HG03558 (cell line): ENCODE results near the gene MIS18A.
"Not testable (repeated sequence)": the region's sequence is repeated elsewhere in the genome, so short reads cannot be mapped to it uniquely, and the experiment has no call there.

ENCODE experiments used
- ATAC-seq: cut with Tn5 transposase; IDR thresholded peaks from one replicate; pipeline ENCODE4 v1.9.1; 2021; ENCODE audit warnings: moderate number of reproducible peaks; ENCODE audit not compliant: unreplicated experiment; ENCODE audit errors: extremely low read depth

MIS18A gene

GRCh38 chr21:32306021-32306780 lies 27.4 kb upstream of the MIS18A start:
- ATAC-seq: no peak

DNA sequence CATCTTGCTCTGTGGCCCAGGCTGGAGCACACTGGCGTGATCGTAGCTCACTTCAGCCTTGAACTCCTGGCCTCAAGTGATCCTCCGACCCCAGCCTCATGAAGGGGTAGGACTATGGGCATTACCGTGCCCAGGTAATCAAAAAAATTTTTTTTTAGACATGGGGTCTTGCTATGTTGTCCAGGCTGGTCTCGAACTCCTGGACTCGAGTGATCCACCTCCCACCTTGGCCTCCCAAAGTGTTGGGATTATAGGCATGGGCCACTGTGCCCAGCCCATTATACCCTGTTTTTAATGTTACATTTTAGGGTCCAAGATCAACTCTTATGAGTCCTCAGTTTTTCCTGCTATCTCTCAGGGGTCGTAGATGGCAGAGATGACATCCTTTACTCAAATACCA lies 26.1 kb upstream of the MIS18A start:
- ATAC-seq: no peak

DNA sequence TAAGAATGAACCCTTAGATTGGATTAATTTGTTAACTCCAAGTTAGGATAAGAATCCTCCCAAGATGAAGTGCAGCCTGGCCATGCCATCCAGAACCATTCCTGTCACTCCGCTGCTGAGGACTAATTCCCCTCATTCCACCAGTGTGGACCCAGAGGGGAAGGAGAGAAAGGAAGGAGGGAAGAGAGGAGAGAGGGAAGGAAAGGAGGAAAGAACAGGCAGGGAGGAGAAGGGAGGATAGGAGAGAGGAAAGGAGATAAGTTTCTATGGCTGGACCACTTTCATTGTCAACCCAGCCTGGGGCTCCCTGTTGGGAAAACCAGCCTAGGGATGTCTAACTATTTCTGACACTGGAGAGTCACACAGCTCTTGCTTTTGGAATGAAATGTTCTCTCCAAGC lies 24.5 kb upstream of the MIS18A start:
- ATAC-seq: no peak

DNA sequence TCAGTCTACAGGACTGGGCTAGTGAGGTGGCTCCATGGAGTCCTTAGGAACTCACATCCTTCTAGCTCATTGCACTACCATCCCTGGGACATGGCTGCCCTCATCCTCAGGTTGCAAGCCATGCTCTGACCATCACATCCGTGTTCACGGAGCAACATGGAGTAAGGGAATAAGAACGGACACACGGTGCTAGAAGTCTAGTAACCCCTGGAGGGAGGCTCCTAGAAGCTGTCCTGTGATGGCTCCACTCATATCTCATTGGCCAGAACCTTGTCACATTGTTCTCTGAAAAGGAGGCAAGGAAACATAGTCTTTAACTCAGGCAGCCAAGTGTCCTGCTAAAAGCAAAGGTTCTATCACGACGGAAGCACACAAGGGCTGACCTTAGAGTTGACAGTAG lies 23.7 kb upstream of the MIS18A start:
- no peak for ATAC-seq

GRCh38 chr21:32301596-32301995 lies 22.7 kb upstream of the MIS18A start:
- ATAC-seq: no peak

DNA sequence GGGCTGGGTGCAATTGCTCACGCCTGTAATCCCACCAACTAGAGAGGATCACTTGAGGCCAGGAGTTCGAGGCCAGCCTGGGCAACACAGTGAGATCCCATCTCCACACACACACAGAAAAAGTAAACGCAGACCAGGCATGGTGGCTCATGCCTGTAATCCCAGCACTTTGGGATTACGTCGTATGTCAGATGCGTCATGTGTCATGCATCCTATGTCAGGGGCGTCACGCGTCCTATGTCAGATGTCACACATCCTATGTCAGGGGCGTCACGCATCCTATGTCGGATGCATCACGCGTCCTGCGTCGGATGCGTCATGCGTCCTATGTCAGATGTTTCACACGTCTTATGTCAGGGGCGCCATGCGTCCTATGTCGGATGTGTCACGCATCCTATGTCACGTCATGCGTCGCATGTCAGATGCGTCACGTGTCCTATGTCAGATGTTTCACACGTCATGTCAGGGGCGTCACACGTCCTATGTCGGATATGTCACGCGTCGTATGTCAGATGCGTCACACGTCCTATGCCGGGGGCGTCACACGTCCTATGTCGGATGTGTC lies 21.4 kb upstream of the MIS18A start:
- ATAC-seq: no peak

DNA sequence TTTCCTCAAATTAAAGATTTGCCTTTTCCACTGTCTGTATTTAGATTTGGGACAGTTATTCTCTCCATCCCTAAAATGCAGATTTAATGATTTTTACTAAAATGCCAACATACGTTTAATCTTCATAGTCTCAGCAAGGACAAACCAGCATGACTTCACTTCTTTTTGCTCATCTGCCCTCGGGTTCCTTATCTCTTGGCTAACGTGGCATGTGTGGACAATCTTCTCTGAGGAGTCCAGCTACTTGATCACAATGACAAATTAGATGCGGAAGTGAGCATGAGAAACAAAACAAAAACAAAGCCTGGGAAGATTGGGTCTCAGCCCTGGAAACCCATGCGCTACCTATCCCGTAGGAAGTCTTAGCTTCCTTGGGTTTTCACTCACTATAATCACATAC lies 20.8 kb upstream of the MIS18A start:
- ATAC-seq: no peak

- ATAC-seq: no peak
These were observed 19.8 kb upstream of the MIS18A start, which contains the start of gene MRAP for GRCh38 chr21:32298658-32299081. MRAP (plus strand) TSS chr21:32298855; CDS start chr21:32298972, 117 bp downstream.

DNA sequence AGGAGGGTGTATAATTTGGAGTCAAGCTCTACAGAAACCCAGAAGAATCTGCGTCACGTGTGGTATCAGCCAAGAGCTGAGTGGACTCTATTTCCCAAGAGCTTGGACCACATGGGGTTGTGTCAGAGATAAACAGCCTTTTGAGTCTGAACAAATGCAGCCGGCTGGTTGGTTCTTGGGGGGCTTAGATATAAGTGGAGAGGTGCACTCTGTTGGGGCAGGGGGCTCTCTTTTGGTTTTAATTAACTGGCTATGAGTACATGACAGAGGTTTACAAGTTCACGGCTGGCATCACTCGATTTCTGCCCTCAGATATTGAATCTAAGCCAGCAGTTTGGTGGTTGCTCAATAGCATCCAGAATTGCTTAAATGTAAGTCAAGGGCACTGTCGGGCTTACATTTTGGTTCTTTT lies 19.3 kb upstream of the MIS18A start:
- no peak for ATAC-seq

DNA sequence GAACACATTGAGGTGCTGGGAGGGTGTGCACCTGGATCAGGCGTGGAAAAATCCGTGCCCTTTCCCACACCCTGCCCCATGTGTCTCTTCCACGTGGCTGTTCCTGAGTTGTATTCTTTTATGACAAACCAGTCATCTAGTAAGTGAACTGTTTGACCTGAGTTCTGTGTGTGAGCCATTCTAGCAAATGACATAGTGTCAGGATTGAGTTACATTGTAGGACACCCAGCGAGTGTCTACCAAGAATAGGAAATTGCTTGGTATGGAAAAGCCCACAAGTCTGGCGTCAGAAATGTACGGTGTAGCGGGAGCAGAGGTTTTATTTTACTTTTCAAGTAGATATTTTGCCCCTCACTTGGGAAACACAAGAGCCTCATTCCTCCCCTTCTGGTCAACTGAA lies 18.6 kb upstream of the MIS18A start:
- ATAC-seq: no peak

DNA sequence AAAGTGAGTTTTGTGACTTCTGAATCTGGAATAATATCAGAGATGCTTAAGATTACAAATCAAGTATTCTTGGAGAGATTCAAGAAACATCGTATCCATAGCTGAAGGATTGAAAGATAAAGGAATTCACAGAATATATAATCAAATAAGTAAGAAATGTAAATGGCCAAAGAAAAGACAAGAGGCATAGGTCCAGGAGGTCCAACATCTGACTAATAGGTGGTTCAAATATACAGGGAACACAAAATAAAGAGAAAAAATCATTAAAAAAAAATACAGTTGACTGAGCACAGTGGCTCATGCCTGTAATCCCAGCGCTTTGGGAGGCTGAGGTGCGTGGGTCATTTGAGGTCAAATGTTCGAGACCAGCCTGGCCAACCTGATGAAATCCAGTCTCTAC lies 6.6 kb upstream of the MIS18A start:
- no peak for ATAC-seq

GRCh38 chr21:32282992-32283391 lies 4.1 kb upstream of the MIS18A start:
- no peak for ATAC-seq

- no peak for ATAC-seq
These were observed 2.7 kb upstream of the MIS18A start for GRCh38 chr21:32281531-32281930.

DNA sequence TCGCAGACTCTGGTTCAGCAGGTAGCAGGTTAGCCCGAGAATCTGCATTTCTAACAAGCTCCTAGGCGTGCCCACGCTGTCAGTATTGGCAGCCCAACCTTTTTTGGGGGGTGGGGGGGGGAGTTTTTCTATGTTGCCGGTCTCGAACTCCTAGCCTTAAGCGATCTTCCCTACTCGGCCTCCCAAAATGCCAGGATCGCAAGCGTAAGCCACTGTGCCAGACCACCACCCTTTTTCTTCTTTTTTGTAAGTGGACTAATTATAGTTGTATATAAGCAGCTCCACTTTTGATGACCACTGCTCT lies 480 bp upstream of the MIS18A start:
- no peak for ATAC-seq

DNA sequence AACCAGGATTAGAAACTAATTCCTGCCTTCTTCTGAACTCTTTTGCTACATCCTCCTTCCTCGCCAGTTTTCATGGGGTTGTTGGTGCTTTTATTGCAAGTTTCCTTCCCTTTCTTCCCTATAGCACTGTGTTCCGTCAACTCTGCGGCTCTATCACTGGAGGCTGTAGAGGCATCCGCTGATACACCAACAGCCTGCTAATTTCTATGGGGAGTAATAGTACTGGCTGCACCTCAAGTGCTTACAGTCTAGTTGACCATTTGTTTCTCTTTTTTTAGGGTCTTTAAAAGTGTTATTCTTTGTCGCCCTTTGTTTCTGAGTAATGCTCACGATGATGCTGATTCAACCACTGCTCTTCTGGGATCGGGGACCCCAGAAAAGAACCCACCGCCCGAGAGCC lies 746 bp downstream of the MIS18A start:
- ATAC-seq: no peak

GRCh38 chr21:32276671-32277070 lies 2.2 kb downstream of the MIS18A start:
- no peak for ATAC-seq

DNA sequence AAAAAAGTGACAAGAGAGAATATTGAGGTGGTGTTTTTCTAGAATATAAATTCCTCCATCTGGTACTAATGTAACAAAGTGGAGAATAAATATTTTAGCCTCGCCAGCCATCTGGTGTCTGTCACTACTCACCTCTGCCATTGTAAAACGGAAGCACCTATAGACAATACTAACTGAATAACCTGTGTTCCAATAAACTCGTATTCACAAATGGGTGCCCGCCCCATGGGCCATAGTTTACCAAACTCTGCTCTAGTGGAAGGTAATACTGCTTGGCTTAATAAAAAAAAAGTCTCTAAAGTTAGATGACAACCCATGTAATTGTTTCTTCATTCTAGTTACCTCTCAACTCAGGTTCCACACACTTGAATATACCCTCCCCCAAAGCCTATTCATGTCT lies 8.1 kb downstream of the MIS18A start:
- ATAC-seq: no peak

GRCh38 chr21:32265321-32265720 lies 13.5 kb downstream of the MIS18A start:
- ATAC-seq: not testable (repeated sequence)

GRCh38 chr21:32261929-32262328 lies 16.9 kb downstream of the MIS18A start:
- no peak for ATAC-seq

DNA sequence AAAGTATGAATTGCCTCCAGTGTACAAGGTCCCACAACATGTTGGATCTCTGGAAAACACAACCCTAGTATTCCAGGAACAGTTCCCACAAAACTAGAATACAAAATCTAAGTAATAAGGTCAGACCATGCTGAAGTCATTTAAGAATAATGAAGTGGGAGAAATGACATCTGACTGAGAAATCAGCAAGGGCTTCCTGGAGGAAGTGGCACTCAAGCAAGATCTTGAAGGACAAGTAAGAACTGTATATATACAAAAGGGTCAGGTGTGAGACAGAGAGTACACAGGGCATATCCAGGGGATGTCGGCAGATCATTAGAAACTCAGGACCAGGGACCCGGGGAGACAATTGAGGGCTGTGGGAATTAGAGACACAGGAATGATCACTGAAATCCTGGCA lies 18.7 kb downstream of the MIS18A start:
- ATAC-seq: no peak

DNA sequence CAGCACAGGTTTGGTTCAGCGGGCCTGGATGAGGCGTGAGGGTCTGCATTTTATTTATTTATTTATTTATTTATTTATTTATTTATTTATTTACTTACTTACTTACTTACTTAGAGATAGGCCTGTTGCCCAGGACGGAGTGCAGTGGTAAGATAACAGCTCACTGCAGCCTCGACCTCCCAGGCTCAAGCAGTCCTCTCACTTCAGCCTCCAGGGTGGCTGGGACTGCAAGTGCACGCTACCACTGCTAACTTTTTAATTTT lies 20.1 kb downstream of the MIS18A start:
- not testable (repeated sequence) for ATAC-seq

DNA sequence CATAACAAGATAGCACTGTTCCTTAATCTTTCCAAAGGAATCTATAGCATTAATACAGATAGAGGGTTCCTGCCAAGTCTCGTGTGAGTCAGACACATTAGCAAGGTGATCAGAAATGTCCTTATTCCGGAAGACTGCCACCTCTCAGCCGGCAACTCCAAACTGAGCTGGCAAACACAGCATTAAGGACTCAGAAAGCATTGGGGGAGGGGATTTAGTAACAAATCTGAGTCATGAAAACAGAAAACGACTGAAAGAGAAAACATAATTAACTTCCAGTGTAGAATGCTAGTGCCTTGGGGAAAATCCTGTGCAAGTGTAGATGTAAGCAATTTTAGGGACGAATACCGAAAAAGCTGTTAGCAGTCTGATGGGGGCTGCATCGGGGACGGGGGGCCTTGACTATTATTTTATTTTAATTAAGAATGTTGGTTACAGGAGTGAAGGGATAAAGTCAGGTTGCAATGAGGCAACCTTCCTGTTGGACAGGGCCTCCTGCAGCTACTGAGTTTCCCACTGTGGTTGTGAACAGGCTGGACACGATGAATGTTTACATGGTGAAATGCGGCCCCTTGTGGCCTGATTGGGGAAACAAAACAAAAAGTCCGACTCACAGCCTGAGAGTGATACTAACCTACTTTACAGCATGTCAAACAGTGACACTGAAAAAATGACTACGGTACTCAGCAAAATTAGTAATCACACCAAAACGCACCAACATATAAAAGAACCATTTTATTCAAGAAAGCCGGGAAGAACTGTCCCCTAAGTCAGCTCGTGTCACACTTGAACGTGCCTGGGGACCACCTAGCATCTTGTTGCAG lies 20.7 kb downstream of the MIS18A start:
- ATAC-seq: peak; percentile 75
